Naive B cell (primary cell): ENCODE measurements around the gene LIMCH1. TPM values are rescaled to one million over a fixed set of nuclear protein-coding genes. Genes with fewer than 3 reads are reported as not detected.
"Not testable (repeated sequence)": the region's sequence is repeated elsewhere in the genome, so short reads cannot be mapped to it uniquely, and the experiment has no call there.

Source experiments
- ATAC-seq, 2 donors: fragments of 150-1000 bp; cut with Tn5 transposase; 2 replicates each; pipeline ENCODE4 v1.10.0; 2021; ENCODE audit warnings: low read depth in 2 of 2, mild to moderate bottlenecking in 2 of 2, moderate library complexity in 2 of 2
- DNase-seq: peaks from one replicate; pipeline ENCODE4 v3.0.0; 2022
- H3K27ac Mint-ChIP-seq, 6 donors: one replicate each; pipeline ENCODE4 v1.8.0; 2020 to 2022; ENCODE audit warnings: mild to moderate bottlenecking in 6 of 6, mixed read lengths in 6 of 6, moderate library complexity in 5 of 6, inconsistent platforms in 2 of 6
- H3K27me3 Mint-ChIP-seq, 3 donors: one replicate each; pipeline ENCODE4 v1.8.0; 2021 to 2022; ENCODE audit warnings: mixed read lengths in 3 of 3, mild to moderate bottlenecking in 1 of 3
- H3K36me3 Mint-ChIP-seq, 2 donors: one replicate each; pipeline ENCODE4 v1.8.0; 2020 to 2022; ENCODE audit warnings: mixed read lengths in 2 of 2, inconsistent platforms in 1 of 2, mild to moderate bottlenecking in 1 of 2
- H3K4me1 Mint-ChIP-seq, 3 donors: one replicate each; pipeline ENCODE4 v1.8.0; 2020 to 2022; ENCODE audit warnings: mixed read lengths in 3 of 3, inconsistent platforms in 1 of 3, mild to moderate bottlenecking in 1 of 3, moderate library complexity in 1 of 3
- H3K4me3 Mint-ChIP-seq, 8 donors: one replicate each; pipeline ENCODE4 v1.8.0; 2020 to 2022; ENCODE audit warnings: mild to moderate bottlenecking in 8 of 8, mixed read lengths in 8 of 8, moderate library complexity in 8 of 8, inconsistent platforms in 2 of 8
- H3K9me3 Mint-ChIP-seq, 7 donors: one replicate each; pipeline ENCODE4 v1.8.0; 2020 to 2022; ENCODE audit warnings: mixed read lengths in 7 of 7, mild to moderate bottlenecking in 5 of 7, inconsistent platforms in 2 of 7, moderate library complexity in 1 of 7
- polyA plus RNA-seq, 6 donors: library from polyadenylated mRNA; unstranded; fragments of 300-500 nt; fragmentation: Illumina TruSeq; gene quantifications; one replicate each; pipeline ENCODE4 v1.2.3, GENCODE V29; 2021; ENCODE audit warnings: low read depth in 6 of 6

Gene LIMCH1
- polyA plus RNA-seq, 6 donors from 2014 or later = not detected

DNA sequence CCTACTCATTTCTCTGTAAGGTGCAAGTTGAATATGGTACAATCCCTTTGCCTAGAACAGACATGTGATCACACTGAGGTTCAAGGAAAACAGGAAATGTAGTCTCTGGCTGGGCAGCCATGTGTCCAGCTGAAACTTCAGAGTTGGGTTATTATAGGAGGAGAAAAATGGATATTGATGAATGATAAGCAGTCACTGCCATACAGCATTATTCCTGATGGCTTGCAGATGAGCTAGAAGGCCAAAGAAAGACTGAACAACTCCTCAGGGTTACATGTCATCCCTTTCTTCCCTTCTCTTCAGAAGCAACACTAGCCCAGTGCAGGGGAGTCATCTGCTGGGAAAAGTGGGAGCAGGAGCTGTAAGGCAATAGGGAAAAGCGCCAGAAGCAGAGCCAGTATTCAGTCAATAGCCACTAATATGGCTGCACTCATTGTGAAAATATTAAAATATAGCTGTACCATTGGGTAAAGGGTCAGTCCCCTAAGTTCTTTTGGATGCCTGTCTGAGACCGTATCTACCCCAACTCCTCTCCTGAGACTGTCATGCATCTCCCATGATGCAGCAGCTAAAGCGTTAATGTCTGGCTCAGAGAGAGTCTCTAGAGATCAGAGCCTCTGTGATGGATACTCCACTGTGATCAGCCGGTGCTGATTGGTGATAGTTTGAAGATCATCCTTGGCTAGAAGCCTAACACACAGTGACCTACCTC is 190.1 kb downstream of the LIMCH1 start:
- H3K4me1 Mint-ChIP-seq = no peaks in the 10 kb centered on the region
- no peak overlapping the region for H3K4me3 Mint-ChIP-seq
- H3K9me3 Mint-ChIP-seq = peaks cover 6 to 17% (median 10%) of the 10 kb centered on the region in 7 donors
- peaks cover 0 to 6% of the 10 kb centered on the region in 2 donors for H3K36me3 Mint-ChIP-seq
- DNase-seq (no peak), ATAC-seq (no peak)
- peaks cover 5 to 34% (median 25%) of the 10 kb centered on the region in 3 donors for H3K27me3 Mint-ChIP-seq
- H3K27ac Mint-ChIP-seq = no peak overlapping the region

DNA sequence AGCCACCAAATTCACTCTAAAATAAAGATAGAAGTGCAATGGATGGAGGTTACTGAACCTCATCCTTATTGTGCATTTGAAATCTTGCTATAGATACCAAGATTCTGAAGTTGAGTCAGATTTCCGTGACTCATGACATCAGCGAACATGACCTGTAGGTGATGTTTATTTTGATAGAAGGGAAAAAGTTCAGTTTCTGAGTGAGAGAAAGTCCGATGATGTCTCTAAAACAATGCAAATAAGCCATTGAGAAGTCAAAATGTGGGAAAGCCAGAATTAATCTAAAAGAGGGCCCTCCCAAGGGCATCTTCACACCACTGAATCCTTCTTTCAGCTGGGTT is 190.6 kb downstream of the LIMCH1 start:
- no peak overlapping the region for H3K27ac Mint-ChIP-seq
- no peak for DNase-seq
- no peak for ATAC-seq
- H3K9me3 Mint-ChIP-seq = peaks cover 6 to 17% (median 8%) of the 10 kb centered on the region in 7 donors
- H3K4me3 Mint-ChIP-seq = no peak overlapping the region
- no peaks in the 10 kb centered on the region for H3K4me1 Mint-ChIP-seq
- peaks cover 0 to 6% of the 10 kb centered on the region in 2 donors for H3K36me3 Mint-ChIP-seq
- peaks cover 5 to 34% (median 28%) of the 10 kb centered on the region in 3 donors for H3K27me3 Mint-ChIP-seq

DNA sequence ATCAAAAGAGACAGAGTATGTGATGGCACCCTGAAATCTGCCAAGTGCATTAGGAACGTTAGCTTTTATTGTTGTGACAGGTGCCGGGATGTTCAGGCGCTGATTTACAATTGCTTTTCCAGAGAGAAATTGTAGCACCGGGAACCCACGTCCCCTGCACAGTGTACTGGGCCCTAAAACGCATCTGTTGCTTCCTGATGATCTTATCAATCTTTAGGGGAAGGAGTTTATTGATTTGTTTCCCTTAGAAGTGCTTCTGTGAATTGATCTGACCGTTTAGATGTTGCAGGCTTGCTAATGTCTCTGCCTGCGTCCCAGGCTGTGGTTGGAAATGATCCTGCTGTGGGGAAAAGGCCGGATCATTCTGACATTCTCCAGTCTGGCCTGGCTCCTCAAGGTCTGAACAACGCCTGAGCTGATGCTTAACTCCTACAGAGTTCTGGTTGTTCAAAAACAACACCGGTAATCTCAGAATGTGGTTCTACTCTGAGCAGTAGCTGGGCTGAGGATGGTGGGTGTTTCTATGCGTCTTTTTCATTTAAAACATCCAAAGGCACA is 193.7 kb downstream of the LIMCH1 start:
- ATAC-seq (no peak), DNase-seq (no peak)
- Mint-ChIP-seq H3K4me1 (no peaks in the 10 kb centered on the region), H3K27ac (no peak overlapping the region), H3K27me3 (peaks cover 16 to 36% (median 31%) of the 10 kb centered on the region in 3 donors), H3K36me3 (no peaks in the 10 kb centered on the region), H3K4me3 (no peak overlapping the region), H3K9me3 (peaks cover 0 to 13% (median 5%) of the 10 kb centered on the region in 7 donors)

DNA sequence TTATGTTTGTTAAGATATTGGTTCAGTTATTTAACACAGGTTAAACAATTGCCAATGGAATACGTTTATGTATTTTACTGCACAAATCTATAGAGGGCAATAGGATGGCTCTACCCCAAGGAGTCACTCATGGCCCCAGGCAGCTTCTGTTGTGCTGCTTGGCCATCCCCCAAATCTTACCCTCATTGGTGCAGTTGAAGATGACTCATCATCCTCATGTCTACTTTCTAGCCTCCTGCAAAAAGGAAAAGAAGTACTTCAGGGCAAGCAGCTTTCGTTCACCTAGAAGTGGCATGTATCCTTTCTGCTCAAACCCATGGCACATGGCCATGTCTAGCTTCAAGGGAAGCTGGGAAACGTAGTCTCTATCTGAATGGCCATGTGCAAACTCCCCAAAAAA is 196.4 kb downstream of the LIMCH1 start:
- DNase-seq (no peak), ATAC-seq (no peak)
- H3K4me3 Mint-ChIP-seq = no peak overlapping the region
- H3K9me3 Mint-ChIP-seq = peaks cover 2 to 22% (median 4%) of the 10 kb centered on the region in 7 donors
- peak overlapping the region in 1 of 6 donors; percentile 9 for H3K27ac Mint-ChIP-seq
- peaks cover 23 to 28% (median 26%) of the 10 kb centered on the region in 3 donors for H3K27me3 Mint-ChIP-seq
- H3K4me1 Mint-ChIP-seq = no peaks in the 10 kb centered on the region
- no peaks in the 10 kb centered on the region for H3K36me3 Mint-ChIP-seq

DNA sequence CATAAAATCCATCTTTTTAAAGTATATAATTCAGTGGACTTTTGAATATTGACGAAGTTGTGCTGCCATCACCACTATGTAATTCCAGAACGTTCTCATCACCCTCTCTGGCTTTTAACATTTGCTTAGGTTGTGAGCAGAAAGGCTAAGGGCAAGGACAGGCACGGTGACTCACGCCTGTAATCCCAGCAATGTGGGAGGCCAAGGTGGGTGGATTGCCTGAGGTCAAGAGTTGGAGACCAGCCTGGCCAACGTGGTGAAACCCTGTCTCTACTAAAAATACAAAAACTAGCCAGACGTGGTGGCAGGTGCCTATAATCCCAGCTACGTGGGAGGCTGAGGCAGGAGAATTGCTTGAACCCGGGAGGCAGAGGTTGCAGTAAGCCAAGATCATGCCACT is 199.5 kb downstream of the LIMCH1 start:
- not testable (repeated sequence) for H3K36me3 Mint-ChIP-seq, H3K27ac Mint-ChIP-seq, H3K4me3 Mint-ChIP-seq, ATAC-seq, DNase-seq, H3K4me1 Mint-ChIP-seq
- Mint-ChIP-seq H3K9me3 (peaks cover 2 to 27% (median 4%) of the 10 kb centered on the region in 7 donors), H3K27me3 (peaks cover 22 to 36% (median 35%) of the 10 kb centered on the region in 3 donors)

DNA sequence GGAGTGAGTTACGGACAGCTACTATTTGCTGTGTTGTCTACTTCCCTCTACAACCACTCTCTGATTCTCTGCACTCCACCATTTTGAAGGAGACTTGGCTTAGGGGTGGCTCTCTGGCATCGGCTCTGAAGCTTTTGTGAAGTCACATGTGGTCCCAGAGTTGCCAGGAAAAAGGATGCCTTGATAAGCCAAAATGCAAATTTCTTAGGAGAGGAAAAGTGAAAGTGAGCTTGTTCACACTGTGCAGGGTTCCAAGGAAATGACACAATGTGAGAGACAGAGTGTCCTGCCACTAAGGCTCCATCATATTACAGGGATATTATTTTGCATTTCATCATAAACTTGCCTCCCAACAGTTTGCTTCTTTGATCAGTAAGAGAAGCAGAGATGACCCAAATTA is 203.4 kb downstream of the LIMCH1 start:
- no peak overlapping the region for H3K27ac Mint-ChIP-seq
- peaks cover 35 to 43% (median 36%) of the 10 kb centered on the region in 3 donors for H3K27me3 Mint-ChIP-seq
- no peak for ATAC-seq
- H3K4me1 Mint-ChIP-seq = peaks cover 0 to 4% (median 0%) of the 10 kb centered on the region in 3 donors
- H3K36me3 Mint-ChIP-seq = no peaks in the 10 kb centered on the region
- DNase-seq = no peak
- H3K9me3 Mint-ChIP-seq = peaks cover 0 to 21% (median 4%) of the 10 kb centered on the region in 7 donors
- H3K4me3 Mint-ChIP-seq = no peak overlapping the region

DNA sequence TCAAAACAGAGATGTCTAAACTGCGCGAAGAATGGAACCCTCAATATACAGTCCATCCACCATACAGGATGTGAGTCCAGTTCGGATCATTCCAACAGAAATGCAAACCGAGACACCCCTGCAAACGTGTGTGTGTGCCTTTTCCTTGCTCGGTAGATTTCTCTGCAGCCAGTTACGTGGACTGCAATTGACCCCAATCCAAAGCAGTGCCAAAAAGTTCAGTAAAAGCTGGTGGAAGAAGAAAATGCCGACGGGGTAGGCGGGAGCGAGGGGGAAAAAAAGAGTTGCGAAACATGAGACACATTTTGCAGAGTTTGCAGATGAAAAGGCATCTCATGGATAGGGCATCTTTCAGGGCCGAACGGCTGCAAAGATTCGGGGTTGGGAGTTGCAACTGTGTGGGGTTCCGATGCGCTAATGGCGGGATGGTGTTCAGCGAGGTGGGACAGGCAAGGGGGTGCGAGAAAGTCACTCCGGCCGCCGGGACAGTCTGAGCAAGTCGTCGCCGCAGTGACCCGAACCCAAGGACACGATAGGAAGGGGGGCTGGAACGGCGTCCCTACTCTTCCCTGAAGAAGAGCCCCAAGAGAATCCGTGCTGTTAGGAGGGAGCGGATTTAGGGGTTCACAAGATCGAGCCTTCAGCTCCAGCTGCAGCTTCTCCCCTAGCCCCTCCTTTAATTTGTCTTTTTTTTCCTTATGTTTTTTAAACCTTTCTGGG is 206.8 kb downstream of the LIMCH1 start:
- peaks cover 0 to 7% of the 10 kb centered on the region in 2 donors for H3K36me3 Mint-ChIP-seq
- H3K4me1 Mint-ChIP-seq = peaks cover 0 to 5% (median 0%) of the 10 kb centered on the region in 3 donors
- no peak overlapping the region for H3K27ac Mint-ChIP-seq
- peaks cover 47 to 71% (median 65%) of the 10 kb centered on the region in 3 donors for H3K27me3 Mint-ChIP-seq
- ATAC-seq (no peak), DNase-seq (no peak)
- H3K4me3 Mint-ChIP-seq = peak overlapping the region in 1 of 8 donors; percentile 22
- peaks cover 0 to 10% (median 5%) of the 10 kb centered on the region in 7 donors for H3K9me3 Mint-ChIP-seq

DNA sequence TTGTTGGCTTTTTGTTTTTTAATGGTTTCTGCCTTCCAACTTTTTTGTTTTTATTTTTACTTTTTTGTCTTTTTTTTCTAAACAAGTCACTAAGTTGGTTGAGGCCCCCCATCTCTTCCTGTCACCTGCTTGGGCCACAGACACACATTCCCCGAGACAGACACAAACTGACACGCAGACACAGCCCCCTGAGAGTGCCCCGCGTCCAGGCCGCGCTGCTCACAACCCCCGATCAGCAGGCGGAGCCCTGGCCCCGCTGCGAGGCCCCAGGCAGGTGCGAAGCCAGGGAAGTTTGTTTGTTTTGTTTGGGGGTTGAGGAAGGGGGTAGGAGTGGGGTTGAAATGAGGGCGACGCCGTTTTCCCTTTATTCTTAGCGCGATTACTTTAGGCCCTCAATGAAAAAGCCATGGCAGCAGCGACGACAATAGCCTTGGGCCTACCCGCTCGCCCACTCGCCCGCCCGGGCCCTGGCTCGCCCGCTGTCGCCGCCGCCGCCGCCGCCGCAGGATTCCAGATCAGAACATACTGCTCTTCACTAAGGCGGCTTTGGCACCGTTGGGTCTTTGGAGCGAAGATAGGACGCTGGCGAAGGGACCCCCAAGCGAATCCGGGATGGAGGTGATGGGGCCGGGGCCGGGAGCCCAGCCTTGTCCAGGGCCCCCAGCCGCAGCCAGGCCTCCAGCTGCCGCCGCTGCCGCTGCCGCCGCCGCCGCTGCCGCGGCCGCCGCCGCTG is 207.5 kb downstream of the LIMCH1 start:
- no peak overlapping the region for H3K27ac Mint-ChIP-seq
- peaks cover 52 to 76% (median 67%) of the 10 kb centered on the region in 3 donors for H3K27me3 Mint-ChIP-seq
- peaks cover 0 to 5% (median 0%) of the 10 kb centered on the region in 3 donors for H3K4me1 Mint-ChIP-seq
- DNase-seq (no peak), ATAC-seq (no peak)
- peaks cover 0 to 7% of the 10 kb centered on the region in 2 donors for H3K36me3 Mint-ChIP-seq
- H3K4me3 Mint-ChIP-seq = no peak overlapping the region
- peaks cover 0 to 10% (median 5%) of the 10 kb centered on the region in 7 donors for H3K9me3 Mint-ChIP-seq

DNA sequence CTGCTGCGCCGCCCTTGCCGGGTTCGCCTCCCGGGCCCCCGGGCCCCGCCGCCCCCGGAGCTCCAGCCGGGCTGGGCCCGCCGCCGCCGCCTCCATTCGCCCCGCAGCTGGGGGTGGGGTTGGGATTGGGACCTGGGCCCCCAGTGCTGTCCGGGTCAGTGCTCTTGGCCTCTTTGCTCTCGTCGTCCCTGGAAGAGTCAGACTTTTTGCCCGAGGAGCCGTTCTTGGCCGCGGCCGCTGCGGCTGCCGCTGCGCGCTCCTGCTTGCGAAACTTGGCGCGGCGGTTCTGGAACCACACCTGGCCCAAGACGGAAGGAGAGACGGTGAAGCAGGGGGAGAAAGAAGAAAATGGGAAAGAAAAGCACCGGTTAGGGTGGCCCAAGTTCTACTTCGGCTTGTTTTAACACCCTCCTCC is 208.1 kb downstream of the LIMCH1 start:
- peaks cover 51 to 79% (median 67%) of the 10 kb centered on the region in 3 donors for H3K27me3 Mint-ChIP-seq
- ATAC-seq = no peak

DNA sequence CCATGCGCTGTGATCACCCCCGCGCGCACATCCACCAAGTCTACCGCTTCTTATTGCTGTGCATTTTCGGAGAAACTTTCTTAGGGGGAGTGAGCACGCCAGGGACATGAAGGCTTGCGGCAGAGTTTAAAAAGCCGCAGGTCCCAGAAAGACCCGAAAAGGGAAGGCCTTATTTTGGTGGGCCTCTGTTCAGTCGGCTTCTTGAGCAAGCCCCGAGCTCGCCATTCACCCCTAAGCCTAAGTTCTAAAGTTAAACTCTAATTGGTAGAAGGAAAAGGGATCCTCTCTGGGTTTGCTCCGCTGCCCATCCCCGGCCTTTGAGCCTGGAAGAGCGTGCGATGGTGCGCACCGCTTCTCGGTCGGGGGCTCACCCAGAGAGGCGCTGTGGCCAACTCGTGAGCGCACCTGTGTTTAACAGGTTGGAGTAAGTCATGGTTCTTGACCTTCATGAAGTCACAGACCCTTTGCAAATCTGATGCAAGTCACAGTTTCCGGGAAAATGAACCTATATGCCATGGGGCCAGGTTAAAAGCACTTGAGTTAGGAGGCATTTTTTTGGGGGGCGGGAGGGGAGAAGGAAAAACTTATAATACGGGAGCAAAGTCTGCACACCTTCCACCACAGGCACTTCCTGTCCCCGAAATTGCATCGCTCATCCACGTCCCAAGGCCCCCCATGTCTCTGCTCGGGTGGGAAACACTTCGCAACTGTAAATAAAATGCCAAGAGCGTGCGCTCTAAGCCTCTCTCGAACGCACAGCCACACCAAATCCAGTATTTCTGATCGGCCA is 208.7 kb downstream of the LIMCH1 start:
- Mint-ChIP-seq H3K27ac (no peak overlapping the region), H3K4me3 (peak overlapping the region in 1 of 8 donors; percentile 15), H3K9me3 (peaks cover 0 to 10% (median 5%) of the 10 kb centered on the region in 7 donors), H3K36me3 (peaks cover 0 to 7% of the 10 kb centered on the region in 2 donors), H3K4me1 (peaks cover 0 to 5% (median 0%) of the 10 kb centered on the region in 3 donors), H3K27me3 (peaks cover 48 to 85% (median 67%) of the 10 kb centered on the region in 3 donors)
- no peak for DNase-seq
- ATAC-seq = no peak

More for the DNA sequence above, 208.1 kb downstream of the LIMCH1 start:
- Mint-ChIP-seq H3K9me3 (peaks cover 0 to 10% (median 5%) of the 10 kb centered on the region in 7 donors), H3K4me1 (peaks cover 0 to 5% (median 0%) of the 10 kb centered on the region in 3 donors), H3K4me3 (peak overlapping the region in 2 of 8 donors; percentile 15 to 17), H3K36me3 (peaks cover 0 to 7% of the 10 kb centered on the region in 2 donors), H3K27ac (no peak overlapping the region)
- DNase-seq = no peak

DNA sequence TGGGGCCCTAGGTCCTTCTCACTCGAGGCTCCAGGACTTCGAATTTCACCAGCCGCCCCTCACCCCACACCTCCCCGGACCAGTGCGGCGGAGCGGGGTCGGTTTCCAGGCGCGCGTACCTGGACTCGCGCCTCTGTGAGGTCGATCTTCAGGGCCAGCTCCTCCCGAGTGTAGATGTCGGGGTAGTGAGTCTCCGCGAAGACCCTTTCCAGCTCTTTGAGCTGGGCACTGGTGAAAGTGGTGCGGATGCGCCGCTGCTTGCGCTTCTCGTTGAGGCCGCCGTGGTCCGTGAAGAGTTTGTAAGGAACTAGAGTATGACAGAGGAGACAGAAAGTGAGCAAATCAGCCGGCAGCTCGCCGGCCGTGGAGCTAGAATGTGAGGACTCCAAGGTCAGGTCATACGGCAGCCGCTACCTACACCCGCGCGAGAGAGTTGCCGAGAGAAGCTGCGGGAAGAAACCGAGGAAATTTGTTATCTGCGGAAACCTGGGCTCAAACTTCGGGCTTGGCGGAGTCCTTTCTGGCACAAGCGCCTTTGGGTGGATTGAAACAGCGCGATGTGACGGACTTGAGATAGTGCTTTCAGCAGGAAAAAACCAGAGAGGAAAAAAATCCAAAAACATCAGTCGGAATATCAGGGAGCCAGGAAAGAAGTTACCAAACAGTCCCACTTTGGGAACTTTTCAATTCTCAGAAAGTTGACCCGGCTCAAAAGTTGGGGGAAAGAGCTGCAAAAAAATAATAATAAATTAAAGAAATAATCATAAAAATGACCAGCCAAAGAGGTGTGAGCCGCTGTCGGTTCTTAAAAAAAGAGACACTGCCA is 209.5 kb downstream of the LIMCH1 start:
- Mint-ChIP-seq H3K27me3 (peaks cover 50 to 87% (median 69%) of the 10 kb centered on the region in 3 donors), H3K4me3 (peak overlapping the region in 1 of 8 donors; percentile 4), H3K9me3 (peaks cover 0 to 10% (median 5%) of the 10 kb centered on the region in 7 donors), H3K27ac (no peak overlapping the region), H3K4me1 (peaks cover 0 to 5% (median 0%) of the 10 kb centered on the region in 3 donors), H3K36me3 (peaks cover 0 to 13% of the 10 kb centered on the region in 2 donors)
- ATAC-seq (no peak), DNase-seq (no peak)
